ENCODE results near the gene KLHL35. TPM values are rescaled to one million over a fixed set of nuclear protein-coding genes. Genes with fewer than 3 reads are reported as not detected.

Gene KLHL35
- polyA plus RNA-seq, 3 donors = 0.33 to 0.45 TPM; not detected in 1

DNA sequence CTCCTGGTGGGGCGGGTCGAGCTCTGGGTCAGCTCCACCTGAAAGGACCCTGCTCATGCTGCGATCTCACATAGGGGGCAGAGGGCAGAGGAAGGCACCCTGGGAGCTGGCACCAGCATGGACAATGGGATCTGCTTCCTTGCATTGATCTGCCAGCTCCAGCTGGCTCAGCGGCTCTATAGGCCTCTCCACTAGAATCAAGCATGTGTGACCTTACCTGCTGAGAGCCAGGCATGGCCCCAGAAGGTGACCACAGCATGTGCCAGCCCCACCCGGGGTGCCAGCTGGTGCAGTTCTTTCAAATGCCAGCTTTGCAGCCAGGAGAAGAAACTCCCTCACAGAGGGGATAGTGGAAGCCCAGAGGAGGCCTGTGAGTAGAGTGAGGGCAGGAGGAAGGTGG, 22.0 kb upstream of the KLHL35 start:
- TF ChIP-seq, protein P1, sequence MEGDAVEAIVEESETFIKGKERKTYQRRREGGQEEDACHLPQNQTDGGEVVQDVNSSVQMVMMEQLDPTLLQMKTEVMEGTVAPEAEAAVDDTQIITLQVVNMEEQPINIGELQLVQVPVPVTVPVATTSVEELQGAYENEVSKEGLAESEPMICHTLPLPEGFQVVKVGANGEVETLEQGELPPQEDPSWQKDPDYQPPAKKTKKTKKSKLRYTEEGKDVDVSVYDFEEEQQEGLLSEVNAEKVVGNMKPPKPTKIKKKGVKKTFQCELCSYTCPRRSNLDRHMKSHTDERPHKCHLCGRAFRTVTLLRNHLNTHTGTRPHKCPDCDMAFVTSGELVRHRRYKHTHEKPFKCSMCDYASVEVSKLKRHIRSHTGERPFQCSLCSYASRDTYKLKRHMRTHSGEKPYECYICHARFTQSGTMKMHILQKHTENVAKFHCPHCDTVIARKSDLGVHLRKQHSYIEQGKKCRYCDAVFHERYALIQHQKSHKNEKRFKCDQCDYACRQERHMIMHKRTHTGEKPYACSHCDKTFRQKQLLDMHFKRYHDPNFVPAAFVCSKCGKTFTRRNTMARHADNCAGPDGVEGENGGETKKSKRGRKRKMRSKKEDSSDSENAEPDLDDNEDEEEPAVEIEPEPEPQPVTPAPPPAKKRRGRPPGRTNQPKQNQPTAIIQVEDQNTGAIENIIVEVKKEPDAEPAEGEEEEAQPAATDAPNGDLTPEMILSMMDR (IDR thresholded peaks at IDR 0.05) = no peak
- no peaks in the 10 kb centered on the region for H3K79me2 ChIP-seq (ENCODE audit: insufficient read depth, low read length)
- H3K4me1 Mint-ChIP-seq = no peaks in the 10 kb centered on the region

DNA sequence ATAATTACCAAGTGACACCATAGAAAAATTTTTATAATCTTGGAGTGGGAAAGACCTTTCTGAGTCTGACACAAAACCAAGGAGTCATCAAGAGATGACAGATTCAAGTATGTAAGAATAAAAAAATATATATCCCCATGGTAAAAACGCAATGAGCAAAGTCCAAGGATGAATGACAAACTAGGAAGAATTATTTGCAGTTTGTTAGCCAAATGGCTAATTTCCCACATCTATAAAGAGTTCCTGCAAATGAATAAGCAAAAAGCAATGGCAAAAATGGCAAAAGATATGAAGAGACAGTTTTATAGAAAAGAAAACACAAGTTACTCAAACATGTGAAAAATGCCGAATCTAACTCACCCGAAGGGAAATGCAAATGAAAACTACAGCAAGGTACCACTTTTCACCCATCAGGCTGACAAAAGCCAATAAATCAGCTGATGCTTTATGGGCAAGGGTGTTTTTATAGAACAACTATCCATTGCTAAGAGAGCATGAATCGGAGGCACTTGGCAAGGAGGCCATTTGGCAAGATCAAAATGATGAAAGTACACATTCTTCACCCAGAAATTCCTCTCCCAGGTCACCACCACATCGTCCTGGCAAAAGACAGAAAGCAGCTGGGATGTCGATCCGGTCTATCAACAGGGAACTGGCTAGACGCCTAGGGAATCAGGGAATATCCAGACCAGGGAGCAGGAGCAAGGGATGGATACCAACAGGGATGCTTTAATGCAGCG, 21.1 kb upstream of the KLHL35 start:
- Histone ChIP-seq H3K36me3 (replicated peaks in 1 of 2; ENCODE audit: control insufficient read depth in 1 of 2, insufficient read depth in 2 of 2, low read length in 2 of 2) (peaks cover 0 to 16% of the 10 kb centered on the region in 2 donors), H3K4me3 (replicated peaks in 1 of 3; ENCODE audit: low read depth in 2 of 3, low read length in 3 of 3) (no peak overlapping the region), H4K20me1 (ENCODE audit: insufficient read depth, low read length) (no peaks in the 10 kb centered on the region), H3K27me3 (ENCODE audit: control insufficient read depth in 2 of 2, insufficient read depth in 2 of 2, low read length in 2 of 2) (no peaks in the 10 kb centered on the region), H2AFZ (ENCODE audit: insufficient read depth, low read depth, low read length, poor library complexity, severe bottlenecking) (no peak overlapping the region), H3K27ac (ENCODE audit: low read depth in 1 of 2, low read length in 2 of 2) (no peak overlapping the region), H3K4me2 (replicated peaks; ENCODE audit: extremely low read depth, low read length, poor library complexity, severe bottlenecking) (no peak overlapping the region), H3K9ac (ENCODE audit: insufficient read depth, low read length, poor library complexity, severe bottlenecking) (no peak overlapping the region), H3K79me2 (ENCODE audit: insufficient read depth, low read length) (no peaks in the 10 kb centered on the region), H3K4me1 (ENCODE audit: control insufficient read depth in 1 of 2, insufficient read depth in 2 of 2, low read length in 2 of 2) (no peaks in the 10 kb centered on the region), H3K9me3 (replicated peaks in 1 of 2; ENCODE audit: control insufficient read depth in 1 of 2, insufficient read depth in 1 of 2, low read length in 2 of 2) (peaks cover 0 to 4% of the 10 kb centered on the region in 2 donors)
- TF ChIP-seq, protein P1 (IDR thresholded peaks at IDR 0.05) = no peak
- intact Hi-C loops (cut with micrococcal nuclease) = no loop called here
- peaks cover 22 to 23% of the 10 kb centered on the region in 2 donors for H3K36me3 Mint-ChIP-seq
- no peak overlapping the region for H3K4me3 Mint-ChIP-seq
- H3K4me1 Mint-ChIP-seq = no peaks in the 10 kb centered on the region
- H3K27me3 Mint-ChIP-seq (ENCODE audit: low read depth in 3 of 3) = peaks cover 1 to 4% (median 3%) of the 10 kb centered on the region in 3 donors
- no peak overlapping the region for H3K27ac Mint-ChIP-seq
- peaks cover 0 to 7% (median 2%) of the 10 kb centered on the region in 7 donors for H3K9me3 Mint-ChIP-seq
- WGBS (ENCODE audit: insufficient coverage) = 100% methylated on average over 4 of the region's 9 CpGs
- no peak for DNase-seq

More for the DNA sequence above, 22.0 kb upstream of the KLHL35 start:
- H3K27me3 ChIP-seq (ENCODE audit: control insufficient read depth in 2 of 2, insufficient read depth in 2 of 2, low read length in 2 of 2) = no peaks in the 10 kb centered on the region
- Mint-ChIP-seq H3K9me3 (peaks cover 0 to 7% (median 2%) of the 10 kb centered on the region in 7 donors), H3K27ac (no peak overlapping the region), H3K36me3 (peaks cover 23 to 25% of the 10 kb centered on the region in 2 donors), H3K4me3 (no peak overlapping the region), H3K27me3 (ENCODE audit: low read depth in 3 of 3) (peaks cover 1 to 4% (median 3%) of the 10 kb centered on the region in 3 donors)
- H3K9ac ChIP-seq (ENCODE audit: insufficient read depth, low read length, poor library complexity, severe bottlenecking) = no peak overlapping the region
- intact Hi-C loops (cut with micrococcal nuclease) = no loop called here
- H2AFZ ChIP-seq (ENCODE audit: insufficient read depth, low read depth, low read length, poor library complexity, severe bottlenecking) = no peak overlapping the region
- no peak for DNase-seq
- H4K20me1 ChIP-seq (ENCODE audit: insufficient read depth, low read length) = no peaks in the 10 kb centered on the region
- H3K4me3 ChIP-seq (replicated peaks in 1 of 3; ENCODE audit: low read depth in 2 of 3, low read length in 3 of 3) = no peak overlapping the region
- peaks cover 0 to 4% of the 10 kb centered on the region in 2 donors for H3K9me3 ChIP-seq (replicated peaks in 1 of 2; ENCODE audit: control insufficient read depth in 1 of 2, insufficient read depth in 1 of 2, low read length in 2 of 2)
- WGBS (ENCODE audit: insufficient coverage) = 98% methylated on average over 4 of the region's 5 CpGs
- no peaks in the 10 kb centered on the region for H3K4me1 ChIP-seq (ENCODE audit: control insufficient read depth in 1 of 2, insufficient read depth in 2 of 2, low read length in 2 of 2)
- peaks cover 0 to 16% of the 10 kb centered on the region in 2 donors for H3K36me3 ChIP-seq (replicated peaks in 1 of 2; ENCODE audit: control insufficient read depth in 1 of 2, insufficient read depth in 2 of 2, low read length in 2 of 2)
- no peak overlapping the region for H3K4me2 ChIP-seq (replicated peaks; ENCODE audit: extremely low read depth, low read length, poor library complexity, severe bottlenecking)
- no peak overlapping the region for H3K27ac ChIP-seq (ENCODE audit: low read depth in 1 of 2, low read length in 2 of 2)

Measured in CD14-positive monocyte (primary cell).